AML-193 (cell line): ENCODE measurements around the gene RCSD1.

Experiments
- DNase-seq, 2 experiments: peaks; one replicate each; lab custom pipeline; 2025; lab: John Stamatoyannopoulos, UW

Gene RCSD1

DNA sequence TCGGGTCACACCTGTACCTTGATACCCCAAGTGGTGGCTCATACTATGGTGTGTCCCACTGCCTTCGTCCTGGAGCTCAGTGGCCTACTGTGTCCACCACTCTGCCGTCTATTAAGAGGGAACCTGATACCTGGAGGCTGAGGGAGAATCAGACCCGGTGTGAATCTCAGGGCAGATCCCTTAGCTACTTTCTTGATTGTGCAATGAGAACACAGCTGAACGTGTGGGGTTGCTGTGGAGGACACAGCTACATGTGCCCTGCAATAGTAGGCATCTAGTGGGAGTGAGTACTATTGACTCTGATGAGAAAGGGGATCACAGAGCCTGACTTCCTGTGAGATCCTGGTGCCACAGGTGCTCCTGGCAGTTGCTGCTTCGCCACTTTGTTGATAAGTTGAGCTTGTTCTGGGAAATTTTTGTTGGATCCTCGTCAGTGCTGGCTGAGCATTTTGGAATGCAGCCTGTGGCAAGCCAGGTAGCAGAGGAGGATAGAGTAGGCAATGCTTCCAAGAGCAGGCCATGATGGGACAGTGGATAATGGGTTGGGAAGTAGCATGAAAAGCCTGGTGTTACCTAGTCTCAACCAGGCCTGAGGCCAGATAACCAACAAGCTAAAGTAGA is 63.5 kb downstream of the RCSD1 start:
- no peak for DNase-seq

GRCh38 chr1:167694691-167695090 is 64.7 kb downstream of the RCSD1 start:
- no peak for DNase-seq

DNA sequence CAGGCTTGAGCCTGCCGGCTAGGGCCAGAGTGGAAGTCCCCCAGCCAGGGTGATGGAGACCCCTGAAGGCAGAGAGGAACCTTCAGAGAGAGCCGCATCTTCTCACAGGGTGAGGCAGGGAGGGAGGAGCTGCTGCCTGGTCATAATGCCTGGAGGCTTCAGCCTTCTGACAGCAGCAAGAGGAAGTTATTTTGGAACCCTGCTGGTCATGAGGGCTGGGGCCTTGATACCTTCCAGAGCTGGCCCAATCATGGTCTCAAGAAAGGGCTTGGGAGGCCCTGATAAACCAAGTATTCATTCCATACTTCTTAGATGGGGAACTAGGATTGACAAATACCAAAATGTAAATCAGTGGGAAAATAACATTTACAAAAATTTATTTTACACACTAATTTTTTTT is 65.1 kb downstream of the RCSD1 start:
- peak; percentile 21 to 29 for DNase-seq

GRCh38 chr1:167695756-167696561 is 65.9 kb downstream of the RCSD1 start:
- no peak for DNase-seq

- DNase-seq, result no peak
These were observed 67.7 kb downstream of the RCSD1 start for GRCh38 chr1:167697667-167698141.

GRCh38 chr1:167698313-167698712 is 68.3 kb downstream of the RCSD1 start:
- DNase-seq, result no peak

GRCh38 chr1:167701510-167701909 is 71.5 kb downstream of the RCSD1 start:
- DNase-seq, result no peak

DNA sequence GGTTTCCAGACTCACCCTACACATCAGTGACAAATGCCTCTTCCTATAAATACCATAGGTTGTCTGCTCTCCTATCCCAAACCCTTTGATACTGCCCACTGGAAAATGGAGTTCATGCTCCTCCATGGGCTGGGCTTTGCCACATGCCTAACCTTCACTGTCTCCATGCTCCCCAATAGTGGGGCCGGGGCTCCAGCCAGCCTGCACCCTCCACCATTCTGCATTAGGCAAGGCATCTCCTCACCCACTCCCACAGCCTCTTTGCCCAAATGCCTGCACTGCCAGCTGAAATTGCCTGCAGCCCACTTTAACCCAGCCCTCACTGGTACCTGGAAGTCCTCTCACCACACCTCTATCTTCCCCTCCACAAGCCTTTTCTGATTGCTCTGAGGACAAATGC is 73.5 kb downstream of the RCSD1 start:
- DNase-seq, result no peak

GRCh38 chr1:167704715-167705114 is 74.7 kb downstream of the RCSD1 start:
- DNase-seq, result no peak

- no peak for DNase-seq
These were observed 75.2 kb downstream of the RCSD1 start for GRCh38 chr1:167705250-167705649.

- no peak for DNase-seq
These were observed 76.3 kb downstream of the RCSD1 start for GRCh38 chr1:167706363-167706762.

GRCh38 chr1:167706931-167707877 is 77.2 kb downstream of the RCSD1 start:
- DNase-seq, result no peak

- DNase-seq, result no peak
These were observed 77.9 kb downstream of the RCSD1 start for GRCh38 chr1:167707942-167708341.

DNA sequence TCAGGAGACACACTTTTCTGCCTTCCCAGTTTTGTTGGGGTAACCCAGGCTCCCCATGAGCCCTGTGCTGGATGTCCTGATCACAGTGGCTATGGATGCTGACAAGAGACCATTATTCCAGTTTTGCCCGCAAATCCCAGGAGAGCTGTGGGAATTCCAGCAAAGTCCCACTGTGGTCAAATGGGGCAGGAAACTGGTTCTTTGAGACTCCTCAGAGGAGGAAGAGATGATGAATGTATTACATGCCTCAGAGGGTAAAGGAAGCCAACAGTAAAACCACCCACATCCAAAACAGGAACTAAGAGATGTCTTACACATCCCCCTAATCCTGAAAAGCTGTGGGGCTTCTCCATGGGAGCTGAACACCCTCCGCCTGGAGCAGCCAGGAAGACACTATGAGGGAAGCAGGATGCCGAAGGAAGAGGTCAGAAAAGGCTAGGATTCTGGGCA is 78.9 kb downstream of the RCSD1 start:
- DNase-seq, result peak; percentile 39 to 61

GRCh38 chr1:167710836-167711235 is 80.8 kb downstream of the RCSD1 start:
- no peak for DNase-seq

GRCh38 chr1:167711797-167712196 is 81.8 kb downstream of the RCSD1 start:
- no peak for DNase-seq

GRCh38 chr1:167713330-167714081 is 83.5 kb downstream of the RCSD1 start:
- peak; percentile 36 to 38 for DNase-seq

- no peak for DNase-seq
These were observed 84.0 kb downstream of the RCSD1 start for GRCh38 chr1:167714098-167714438.

GRCh38 chr1:167714439-167715156 is 84.6 kb downstream of the RCSD1 start:
- DNase-seq, result peak; percentile 66 to 80

GRCh38 chr1:167715157-167715999 is 85.3 kb downstream of the RCSD1 start:
- peak; percentile 75 to 88 for DNase-seq
